Measurements from ENCODE around the gene DZANK1. TPM values are rescaled to one million over a fixed set of nuclear protein-coding genes. Genes with fewer than 3 reads are reported as not detected.
"Not testable (repeated sequence)": the region's sequence is repeated elsewhere in the genome, so short reads cannot be mapped to it uniquely, and the experiment has no call there.

Gene DZANK1
- polyA plus RNA-seq, 1 donor (not counting 4 experiments of a cell fraction or from before 2014, with no cell fraction given) = 3.0 TPM

GRCh38 chr20:18360635-18361034 is 106.2 kb downstream of the DZANK1 start:
- Histone ChIP-seq H3K4me1 (ENCODE audit: control insufficient read depth, extremely low read depth, insufficient read depth, low read length) (no peaks in the 10 kb centered on the region), H3K4me3 (ENCODE audit: control insufficient read depth in 2 of 3, extremely low read depth in 1 of 3, insufficient read depth in 2 of 3, low read depth in 1 of 3, low read length in 3 of 3) (no peak overlapping the region), H3K9ac (ENCODE audit: control insufficient read depth, extremely low read depth, insufficient read depth, low read length) (no peak overlapping the region), H3K9me1 (ENCODE audit: control insufficient read depth, extremely low read depth, insufficient read depth, low read length) (no peaks in the 10 kb centered on the region), H2AFZ (ENCODE audit: control insufficient read depth, low read length) (no peak overlapping the region), H3K27me3 (ENCODE audit: control insufficient read depth, extremely low read depth, insufficient read depth, low read length) (no peaks in the 10 kb centered on the region), H3K9me3 (ENCODE audit: control insufficient read depth, low read depth, low read length) (no peaks in the 10 kb centered on the region), H3K4me2 (ENCODE audit: control insufficient read depth, extremely low read depth, insufficient read depth, low read depth, low read length) (no peak overlapping the region), H3K79me2 (ENCODE audit: control insufficient read depth, insufficient read depth, low read length) (no peaks in the 10 kb centered on the region), H3K36me3 (ENCODE audit: control insufficient read depth in 2 of 2, extremely low read depth in 1 of 2, insufficient read depth in 2 of 2, low read length in 2 of 2) (no peaks in the 10 kb centered on the region), H3K27ac (ENCODE audit: control insufficient read depth, insufficient read depth, low read length) (no peak overlapping the region), H4K20me1 (ENCODE audit: control insufficient read depth, extremely low read depth, insufficient read depth, low read length) (no peaks in the 10 kb centered on the region)
- no peak for DNase-seq (ENCODE audit: low read depth, low spot score)
- TF ChIP-seq CTCF (optimal IDR thresholded peaks at IDR 0.05 in 1 of 3, IDR thresholded peaks at IDR 0.05 in 1 of 3, conservative IDR thresholded peaks at IDR 0.05 in 1 of 3; ENCODE audit: extremely low read depth in 1 of 3, insufficient read depth in 2 of 3, low read length in 3 of 3) = no peak
- no peak for TF ChIP-seq EZH2 (IDR thresholded peaks at IDR 0.05; ENCODE audit: low read length)
- dilution Hi-C loops (cut with MboI; ENCODE audit: extremely low pct_ligation_motif_present, low sequenced_read_pairs) = no loop called here
- no peak for FAIRE-seq

GRCh38 chr20:18359854-18360253 is 107.0 kb downstream of the DZANK1 start:
- FAIRE-seq = no peak
- no peaks in the 10 kb centered on the region for H3K36me3 ChIP-seq (ENCODE audit: control insufficient read depth in 2 of 2, extremely low read depth in 1 of 2, insufficient read depth in 2 of 2, low read length in 2 of 2)
- no peaks in the 10 kb centered on the region for H3K4me1 ChIP-seq (ENCODE audit: control insufficient read depth, extremely low read depth, insufficient read depth, low read length)
- no peak overlapping the region for H3K4me2 ChIP-seq (ENCODE audit: control insufficient read depth, extremely low read depth, insufficient read depth, low read depth, low read length)
- dilution Hi-C loops (cut with MboI; ENCODE audit: extremely low pct_ligation_motif_present, low sequenced_read_pairs) = no loop called here
- TF ChIP-seq CTCF (optimal IDR thresholded peaks at IDR 0.05 in 1 of 3, IDR thresholded peaks at IDR 0.05 in 1 of 3, conservative IDR thresholded peaks at IDR 0.05 in 1 of 3; ENCODE audit: extremely low read depth in 1 of 3, insufficient read depth in 2 of 3, low read length in 3 of 3) (no peak), EZH2 (IDR thresholded peaks at IDR 0.05; ENCODE audit: low read length) (no peak)
- H4K20me1 ChIP-seq (ENCODE audit: control insufficient read depth, extremely low read depth, insufficient read depth, low read length) = no peaks in the 10 kb centered on the region
- no peak overlapping the region for H2AFZ ChIP-seq (ENCODE audit: control insufficient read depth, low read length)
- no peaks in the 10 kb centered on the region for H3K9me3 ChIP-seq (ENCODE audit: control insufficient read depth, low read depth, low read length)
- H3K27ac ChIP-seq (ENCODE audit: control insufficient read depth, insufficient read depth, low read length) = no peak overlapping the region
- no peaks in the 10 kb centered on the region for H3K27me3 ChIP-seq (ENCODE audit: control insufficient read depth, extremely low read depth, insufficient read depth, low read length)
- DNase-seq (ENCODE audit: low read depth, low spot score) = no peak
- H3K79me2 ChIP-seq (ENCODE audit: control insufficient read depth, insufficient read depth, low read length) = no peaks in the 10 kb centered on the region
- H3K4me3 ChIP-seq (ENCODE audit: control insufficient read depth in 2 of 3, extremely low read depth in 1 of 3, insufficient read depth in 2 of 3, low read depth in 1 of 3, low read length in 3 of 3) = no peak overlapping the region
- no peaks in the 10 kb centered on the region for H3K9me1 ChIP-seq (ENCODE audit: control insufficient read depth, extremely low read depth, insufficient read depth, low read length)
- H3K9ac ChIP-seq (ENCODE audit: control insufficient read depth, extremely low read depth, insufficient read depth, low read length) = no peak overlapping the region

- H3K36me3 ChIP-seq (ENCODE audit: control insufficient read depth in 2 of 2, extremely low read depth in 1 of 2, insufficient read depth in 2 of 2, low read length in 2 of 2); FAIRE-seq; H3K9ac ChIP-seq (ENCODE audit: control insufficient read depth, extremely low read depth, insufficient read depth, low read length); H3K4me3 ChIP-seq (ENCODE audit: control insufficient read depth in 2 of 3, extremely low read depth in 1 of 3, insufficient read depth in 2 of 3, low read depth in 1 of 3, low read length in 3 of 3); H3K4me2 ChIP-seq (ENCODE audit: control insufficient read depth, extremely low read depth, insufficient read depth, low read depth, low read length); H3K9me1 ChIP-seq (ENCODE audit: control insufficient read depth, extremely low read depth, insufficient read depth, low read length); H3K79me2 ChIP-seq (ENCODE audit: control insufficient read depth, insufficient read depth, low read length); H3K27me3 ChIP-seq (ENCODE audit: control insufficient read depth, extremely low read depth, insufficient read depth, low read length); H3K4me1 ChIP-seq (ENCODE audit: control insufficient read depth, extremely low read depth, insufficient read depth, low read length); H3K27ac ChIP-seq (ENCODE audit: control insufficient read depth, insufficient read depth, low read length); dilution Hi-C loops (cut with MboI; ENCODE audit: extremely low pct_ligation_motif_present, low sequenced_read_pairs); H2AFZ ChIP-seq (ENCODE audit: control insufficient read depth, low read length); H3K9me3 ChIP-seq (ENCODE audit: control insufficient read depth, low read depth, low read length); DNase-seq (ENCODE audit: low read depth, low spot score); H4K20me1 ChIP-seq (ENCODE audit: control insufficient read depth, extremely low read depth, insufficient read depth, low read length): not testable (repeated sequence)
These were observed 117.1 kb downstream of the DZANK1 start for GRCh38 chr20:18349749-18350148.

Data from keratinocyte (primary cell).